ENCODE data around the gene SLX4IP.

SLX4IP gene

DNA sequence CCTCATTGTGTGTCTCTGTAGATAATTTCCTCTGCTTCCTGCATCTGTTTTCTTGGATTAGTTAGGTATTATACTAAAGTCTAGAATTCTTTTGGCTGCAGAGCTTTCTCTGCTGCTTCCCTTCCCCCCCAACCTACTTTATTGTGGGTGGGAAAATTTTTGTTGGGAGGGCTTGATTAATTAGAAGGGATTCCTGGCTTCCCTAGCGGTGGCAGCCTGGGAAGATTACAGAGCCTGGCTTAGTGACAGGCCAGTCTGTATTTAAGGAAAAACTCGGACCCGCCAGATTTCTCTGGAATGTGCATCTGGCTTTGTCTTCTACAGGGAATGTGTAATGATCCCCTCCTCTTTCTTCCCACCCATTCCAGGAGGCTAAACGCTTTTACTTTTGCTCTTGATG is 31.2 kb downstream of the SLX4IP start:
- H3K4me3 ChIP-seq (ENCODE audit: low read depth, low read length), result no peak overlapping the region
- TF ChIP-seq, protein P1, sequence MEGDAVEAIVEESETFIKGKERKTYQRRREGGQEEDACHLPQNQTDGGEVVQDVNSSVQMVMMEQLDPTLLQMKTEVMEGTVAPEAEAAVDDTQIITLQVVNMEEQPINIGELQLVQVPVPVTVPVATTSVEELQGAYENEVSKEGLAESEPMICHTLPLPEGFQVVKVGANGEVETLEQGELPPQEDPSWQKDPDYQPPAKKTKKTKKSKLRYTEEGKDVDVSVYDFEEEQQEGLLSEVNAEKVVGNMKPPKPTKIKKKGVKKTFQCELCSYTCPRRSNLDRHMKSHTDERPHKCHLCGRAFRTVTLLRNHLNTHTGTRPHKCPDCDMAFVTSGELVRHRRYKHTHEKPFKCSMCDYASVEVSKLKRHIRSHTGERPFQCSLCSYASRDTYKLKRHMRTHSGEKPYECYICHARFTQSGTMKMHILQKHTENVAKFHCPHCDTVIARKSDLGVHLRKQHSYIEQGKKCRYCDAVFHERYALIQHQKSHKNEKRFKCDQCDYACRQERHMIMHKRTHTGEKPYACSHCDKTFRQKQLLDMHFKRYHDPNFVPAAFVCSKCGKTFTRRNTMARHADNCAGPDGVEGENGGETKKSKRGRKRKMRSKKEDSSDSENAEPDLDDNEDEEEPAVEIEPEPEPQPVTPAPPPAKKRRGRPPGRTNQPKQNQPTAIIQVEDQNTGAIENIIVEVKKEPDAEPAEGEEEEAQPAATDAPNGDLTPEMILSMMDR (IDR thresholded peaks at IDR 0.05; ENCODE audit: control insufficient read depth, extremely low read depth, insufficient read depth), result no peak
- no peak for DNase-seq (ENCODE audit: low read depth)

DNA sequence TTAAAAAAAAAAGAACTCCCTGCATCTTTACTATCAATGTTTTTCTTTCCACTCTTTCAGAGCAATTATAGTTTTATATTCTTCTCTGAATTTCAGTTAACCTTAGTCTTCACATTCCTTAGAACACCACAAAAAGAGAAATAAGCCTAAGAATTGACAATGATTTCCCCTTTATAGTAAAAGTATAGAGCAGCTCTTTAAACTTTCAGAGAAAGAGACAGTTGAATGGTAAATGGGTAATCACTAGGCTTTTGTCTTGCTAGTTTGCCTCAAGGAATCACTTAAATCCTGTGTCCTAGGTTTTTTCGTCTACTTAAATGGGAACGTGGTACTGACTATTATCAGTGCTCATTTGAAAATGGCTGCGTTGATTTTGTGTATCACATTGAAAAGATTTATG is 31.8 kb downstream of the SLX4IP start:
- DNase-seq (ENCODE audit: low read depth), result no peak
- TF ChIP-seq, protein P1 (IDR thresholded peaks at IDR 0.05; ENCODE audit: control insufficient read depth, extremely low read depth, insufficient read depth), result no peak
- no peak overlapping the region for H3K4me3 ChIP-seq (ENCODE audit: low read depth, low read length)

DNA sequence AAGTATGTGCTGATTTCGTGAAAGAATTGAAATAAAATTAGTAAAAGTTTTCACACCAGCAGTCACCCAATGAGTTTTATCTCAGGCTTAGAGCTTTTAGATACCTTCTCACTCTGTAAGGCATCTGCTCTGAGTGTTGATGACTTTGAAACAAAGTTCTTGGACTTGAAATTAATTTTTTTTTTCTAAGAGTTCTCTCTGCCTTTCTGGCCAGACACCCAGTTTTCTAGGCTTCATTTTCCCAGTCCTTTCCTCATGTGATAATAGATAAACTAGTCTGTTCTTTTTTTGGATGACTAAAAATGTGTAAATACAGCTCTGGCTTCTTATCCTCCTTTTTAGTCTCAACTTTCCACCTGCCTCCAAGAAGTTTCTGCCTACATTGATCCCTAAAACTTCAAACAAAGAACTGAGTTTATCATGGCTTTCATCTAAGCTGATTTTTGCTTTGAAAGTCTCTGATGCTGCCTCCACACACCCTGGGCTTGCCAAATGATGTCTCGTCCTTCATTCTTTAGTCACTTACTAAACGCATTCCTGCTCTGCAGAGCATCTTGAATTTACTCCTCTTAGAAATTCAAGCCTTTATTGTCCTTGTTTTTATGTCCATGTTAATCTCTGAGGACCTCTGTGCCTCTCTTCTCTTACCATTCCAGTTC is 32.7 kb downstream of the SLX4IP start:
- TF ChIP-seq, protein P1 (IDR thresholded peaks at IDR 0.05; ENCODE audit: control insufficient read depth, extremely low read depth, insufficient read depth), result no peak
- no peak for DNase-seq (ENCODE audit: low read depth)
- H3K4me3 ChIP-seq (ENCODE audit: low read depth, low read length), result no peak overlapping the region

DNA sequence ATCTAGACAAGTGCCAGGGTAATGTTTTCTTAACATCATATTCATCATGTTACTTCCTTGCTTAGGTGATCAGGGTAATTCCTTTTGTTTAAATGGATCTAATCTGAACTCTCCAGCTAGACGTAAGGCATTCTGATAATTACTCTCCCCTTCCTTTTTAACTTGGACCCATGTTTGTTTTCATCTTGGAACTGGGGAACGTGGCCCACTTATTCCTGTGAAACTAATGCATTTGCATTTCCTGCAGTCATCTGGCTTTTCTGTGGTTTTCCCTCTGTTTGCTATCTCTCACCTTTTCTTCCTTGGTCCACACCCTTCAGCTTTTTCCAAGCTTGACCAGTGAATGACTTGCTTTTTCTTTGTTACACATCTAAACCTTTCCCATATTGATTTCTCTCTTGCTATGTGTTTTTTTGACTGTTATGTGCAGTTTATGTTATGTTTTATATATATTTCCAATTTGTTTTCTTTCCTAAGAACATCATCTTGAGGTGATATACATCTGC is 33.3 kb downstream of the SLX4IP start:
- TF ChIP-seq, protein P1 (IDR thresholded peaks at IDR 0.05; ENCODE audit: control insufficient read depth, extremely low read depth, insufficient read depth), result no peak
- DNase-seq (ENCODE audit: low read depth), result no peak
- H3K4me3 ChIP-seq (ENCODE audit: low read depth, low read length), result no peak overlapping the region

DNA sequence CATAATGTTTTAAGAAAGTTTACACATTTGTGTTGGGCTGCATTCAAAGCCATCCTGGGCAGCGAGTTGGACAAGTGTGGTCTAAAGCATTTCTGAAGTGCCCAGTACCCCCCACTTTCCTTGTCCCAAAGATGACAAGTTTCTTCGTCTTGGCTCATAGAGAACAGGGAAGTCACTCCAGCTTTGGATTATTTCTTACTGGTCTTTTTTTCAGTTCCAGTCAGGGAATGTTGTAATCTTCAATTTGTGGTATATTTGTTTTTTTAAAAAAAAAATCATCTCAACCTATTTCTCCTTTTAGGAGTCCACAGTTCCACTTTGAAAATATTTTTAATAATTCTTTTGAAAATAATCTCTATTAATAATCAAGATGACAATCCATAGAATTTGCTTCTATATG is 34.0 kb downstream of the SLX4IP start:
- DNase-seq (ENCODE audit: low read depth), result no peak
- TF ChIP-seq, protein P1 (IDR thresholded peaks at IDR 0.05; ENCODE audit: control insufficient read depth, extremely low read depth, insufficient read depth), result no peak
- H3K4me3 ChIP-seq (ENCODE audit: low read depth, low read length), result no peak overlapping the region

DNA sequence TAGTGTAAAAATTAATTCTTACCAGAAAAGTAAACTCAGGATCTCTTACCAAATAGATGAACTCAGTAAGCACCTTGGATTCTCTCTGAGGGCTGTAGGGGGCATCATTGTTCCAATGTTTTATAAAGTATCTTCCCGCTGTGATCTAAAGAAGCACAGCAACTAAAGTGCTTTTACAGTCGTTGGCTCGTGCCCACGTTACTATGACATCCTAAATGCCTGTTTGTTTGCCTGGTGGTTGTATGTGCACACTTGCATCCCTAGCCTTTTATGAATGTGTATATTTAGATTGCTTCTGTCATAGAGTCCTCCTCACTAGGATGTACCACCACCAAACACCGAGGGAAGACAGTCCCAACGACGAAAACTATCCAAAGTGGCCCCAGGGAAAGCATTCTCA is 34.5 kb downstream of the SLX4IP start:
- H3K4me3 ChIP-seq (ENCODE audit: low read depth, low read length), result no peak overlapping the region
- TF ChIP-seq, protein P1 (IDR thresholded peaks at IDR 0.05; ENCODE audit: control insufficient read depth, extremely low read depth, insufficient read depth), result peak; percentile 79
- peak; percentile 99 for DNase-seq (ENCODE audit: low read depth)

DNA sequence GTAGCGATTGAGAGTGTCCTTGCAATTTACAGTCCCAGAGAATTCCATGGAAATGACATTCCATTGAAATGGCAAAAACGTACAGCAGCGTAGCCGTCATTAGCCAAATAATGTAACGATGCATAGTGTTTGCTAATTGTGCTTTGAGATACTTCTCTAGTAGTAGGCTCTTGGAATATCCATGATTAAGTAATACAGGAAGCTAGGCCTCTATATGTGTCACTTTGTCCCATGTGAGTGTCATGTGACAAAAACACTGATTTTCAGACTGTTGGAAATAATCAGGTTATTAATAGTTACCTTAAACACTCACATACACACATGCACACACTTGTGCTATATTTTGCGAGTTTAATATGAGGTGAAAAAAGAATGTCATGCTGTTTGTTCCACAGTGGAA is 35.2 kb downstream of the SLX4IP start:
- no peak for DNase-seq (ENCODE audit: low read depth)
- TF ChIP-seq, protein P1 (IDR thresholded peaks at IDR 0.05; ENCODE audit: control insufficient read depth, extremely low read depth, insufficient read depth), result no peak
- no peak overlapping the region for H3K4me3 ChIP-seq (ENCODE audit: low read depth, low read length)

All from LNCaP clone FGC (cell line).